Right kidney (tissue), 1 donor: ENCODE results near the gene HYKK.
A peak's percentile ranks its signal among the peaks of the same experiment; 100 is the strongest.
"Not testable (repeated sequence)": the region's sequence is repeated elsewhere in the genome, so short reads cannot be mapped to it uniquely, and the experiment has no call there.

Source experiments
- DNase-seq: peaks from one replicate; pipeline ENCODE4 v3.0.0-alpha.2; 2016

Gene HYKK

GRCh38 chr15:78540141-78540870 is 32.9 kb downstream of the HYKK start, which contains the start of gene PSMA4:
TSS of gene PSMA4 (plus strand) at chr15:78540444. CDS start at chr15:78541928, 1,484 bp downstream.
- DNase-seq: peak; percentile 98

- DNase-seq: no peak
These were observed 33.7 kb downstream of the HYKK start for GRCh38 chr15:78540871-78541743.

- DNase-seq: no peak
These were observed 34.3 kb downstream of the HYKK start for GRCh38 chr15:78541744-78542034.

- no peak for DNase-seq
These were observed 35.3 kb downstream of the HYKK start for GRCh38 chr15:78542647-78543046.

- DNase-seq: no peak
These were observed 42.8 kb downstream of the HYKK start for GRCh38 chr15:78550194-78550593.

GRCh38 chr15:78550815-78551214 is 43.4 kb downstream of the HYKK start:
- DNase-seq: no peak

DNA sequence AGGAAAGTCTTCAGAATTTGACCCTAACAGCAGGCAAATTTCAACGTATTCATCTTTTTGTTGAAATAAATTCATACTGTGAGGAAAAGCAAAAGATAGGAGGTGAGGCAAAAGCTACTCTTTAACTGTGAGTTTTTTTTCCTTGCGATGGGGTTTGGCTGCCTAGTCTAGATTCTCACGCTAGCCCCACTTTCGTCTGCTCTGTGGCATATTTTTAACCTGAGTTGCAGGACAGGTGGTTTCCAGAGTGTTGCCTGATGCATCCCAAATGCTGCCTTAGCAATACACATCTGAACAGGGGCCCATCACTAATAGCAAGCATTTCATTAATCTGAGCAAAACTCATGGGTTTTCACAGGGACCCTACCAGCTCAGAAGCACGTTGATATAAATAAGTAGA is 44.5 kb downstream of the HYKK start:
- DNase-seq: no peak

DNA sequence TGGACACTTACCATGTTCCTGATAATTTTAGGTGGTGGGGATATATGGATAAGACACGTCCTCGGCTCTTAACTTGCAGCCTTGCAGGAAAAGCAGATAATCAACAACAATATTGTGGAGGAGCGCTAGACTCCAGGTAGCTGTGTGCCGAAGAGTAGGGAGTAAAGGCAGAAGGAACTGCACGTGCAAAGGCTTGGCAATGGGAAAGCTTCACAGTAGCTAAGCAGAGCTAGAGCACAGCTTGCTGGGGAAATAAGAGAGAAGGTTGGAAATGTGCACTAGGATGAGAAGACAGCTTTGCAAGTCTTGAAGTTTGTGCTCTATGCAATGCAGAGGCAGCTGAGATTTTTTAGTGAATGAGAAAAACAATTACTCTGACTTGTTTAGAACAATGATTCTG is 45.2 kb downstream of the HYKK start:
- no peak for DNase-seq

GRCh38 chr15:78560201-78560600 is 52.8 kb downstream of the HYKK start:
- not testable (repeated sequence) for DNase-seq

GRCh38 chr15:78561490-78561889 is 54.1 kb downstream of the HYKK start:
- no peak for DNase-seq

GRCh38 chr15:78563092-78563491 is 55.7 kb downstream of the HYKK start:
- no peak for DNase-seq

- peak; percentile 2 for DNase-seq
These were observed 57.3 kb downstream of the HYKK start for GRCh38 chr15:78564743-78565096.

DNA sequence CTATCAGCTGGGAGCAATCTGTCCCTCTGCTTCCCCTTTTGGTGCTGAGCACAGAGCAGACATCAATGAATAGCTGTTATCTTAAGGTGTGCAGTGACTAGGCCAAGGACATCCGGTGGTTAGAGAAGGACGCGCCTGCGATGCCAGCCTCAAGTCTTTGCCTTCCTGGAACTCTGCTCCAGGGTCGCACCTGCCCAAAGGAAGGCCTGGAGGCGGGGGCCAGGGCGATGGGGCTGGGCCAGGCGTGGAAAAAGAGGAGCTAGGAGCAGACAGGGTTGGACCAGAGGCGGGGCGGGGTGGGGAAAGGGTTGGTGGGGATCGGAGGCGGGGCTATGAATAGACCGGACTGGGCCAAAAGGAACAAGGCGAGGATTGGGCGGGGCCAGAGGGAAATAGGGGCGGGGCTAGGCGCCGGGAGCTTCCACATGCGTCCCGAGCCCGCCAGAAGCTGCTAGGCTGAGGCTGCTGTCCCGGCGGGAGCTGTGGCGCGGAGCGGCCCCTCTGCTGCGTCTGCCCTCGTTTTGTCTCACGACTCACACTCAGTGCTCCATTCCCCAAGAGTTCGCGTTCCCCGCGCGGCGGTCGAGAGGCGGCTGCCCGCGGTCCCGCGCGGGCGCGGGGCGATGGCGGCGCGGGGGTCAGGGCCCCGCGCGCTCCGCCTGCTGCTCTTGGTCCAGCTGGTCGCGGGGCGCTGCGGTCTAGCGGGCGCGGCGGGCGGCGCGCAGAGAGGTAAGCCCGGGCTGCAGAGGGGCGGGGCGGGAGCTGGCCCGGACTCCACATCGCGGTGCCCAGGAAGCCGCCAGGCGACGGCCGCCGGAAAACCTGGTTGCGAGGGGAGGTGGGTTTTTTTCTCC is 57.9 kb downstream of the HYKK start, which contains the start of gene CHRNA5:
Gene CHRNA5 (plus strand): TSS at position 424 of the 854 bp plus-strand sequence. CDS start 200 bp downstream, at position 624.
- DNase-seq: peak; percentile 80

DNA sequence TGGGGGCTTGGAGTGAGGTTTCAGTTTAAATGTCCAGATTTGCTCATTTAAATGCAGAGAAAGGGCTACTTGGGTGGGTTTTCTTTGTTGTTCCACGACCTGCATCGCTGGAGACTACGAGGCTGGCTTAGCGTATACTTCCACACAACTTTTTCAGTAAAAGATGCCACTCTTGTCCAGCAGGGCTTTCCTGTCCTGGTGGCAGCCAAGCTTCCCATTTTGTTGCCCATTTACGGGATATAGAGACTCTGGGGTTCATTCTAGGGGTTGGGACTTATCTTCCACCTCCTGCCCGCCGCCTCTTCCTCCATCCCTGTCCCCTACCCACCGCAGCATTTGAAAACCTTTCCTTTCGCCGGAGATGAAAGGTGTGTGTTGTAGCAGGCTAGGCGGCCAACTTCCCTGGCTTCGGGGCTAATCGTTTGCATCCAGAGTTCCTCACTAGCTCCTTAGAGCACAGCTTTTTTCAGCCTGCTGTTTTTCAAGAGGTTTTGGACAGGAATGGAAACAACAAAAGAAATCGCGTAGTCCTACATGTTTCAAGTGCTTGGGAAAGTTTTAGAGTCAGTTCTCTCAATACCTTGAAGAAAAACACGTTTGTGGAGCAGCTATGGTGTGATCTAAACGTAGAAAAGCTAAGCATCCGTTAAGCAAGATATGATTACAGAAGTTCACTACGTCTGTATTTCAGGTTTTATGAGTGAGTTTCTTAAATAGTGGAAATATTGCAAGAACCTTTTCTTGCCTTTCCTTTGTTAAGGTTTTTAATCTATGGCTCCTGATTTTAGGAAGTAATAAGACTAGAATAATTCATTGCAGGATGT is 58.8 kb downstream of the HYKK start:
- no peak for DNase-seq

DNA sequence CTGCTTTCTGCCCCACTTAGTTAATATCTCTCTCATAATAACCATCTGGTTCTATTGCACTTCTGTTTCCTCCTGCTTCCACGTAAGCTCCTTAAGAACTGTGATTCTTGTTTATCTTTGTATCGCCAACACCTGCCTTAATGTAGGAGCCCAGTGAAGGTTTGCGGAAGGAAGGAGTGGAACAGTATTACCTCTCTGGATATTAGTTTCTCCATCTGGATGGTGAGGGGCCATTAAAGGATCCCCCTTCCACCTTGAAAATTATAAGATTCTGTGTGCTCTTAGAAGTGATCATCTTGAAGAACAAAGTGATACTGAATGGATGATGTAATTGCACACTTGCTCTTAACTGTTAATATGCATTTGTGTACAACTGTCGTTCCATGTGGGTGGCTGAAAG is 60.2 kb downstream of the HYKK start:
- no peak for DNase-seq

- no peak for DNase-seq
These were observed 63.3 kb downstream of the HYKK start for GRCh38 chr15:78570710-78571109.

- no peak for DNase-seq
These were observed 64.0 kb downstream of the HYKK start for GRCh38 chr15:78571382-78571781.

- no peak for DNase-seq
These were observed 66.0 kb downstream of the HYKK start for GRCh38 chr15:78573416-78573815.

- no peak for DNase-seq
These were observed 67.6 kb downstream of the HYKK start for GRCh38 chr15:78574944-78575343.
